T-helper 17 cell (primary cell): Measurements from ENCODE around the gene MAGT1. TPM values are rescaled to one million over a fixed set of nuclear protein-coding genes. Genes with fewer than 3 reads are reported as not detected.
"Not testable (repeated sequence)": the region's sequence is repeated elsewhere in the genome, so short reads cannot be mapped to it uniquely, and the experiment has no call there.

Experiments
- ATAC-seq: fragments of 150-1000 bp; cut with Tn5 transposase; 2 replicates; pipeline ENCODE4 v1.10.0; 2021; ENCODE audit warnings: mild to moderate bottlenecking, moderate library complexity
- DNase-seq, 3 donors: peaks; one replicate each; pipeline versions ENCODE4 v3.0.0 to v3.0.0-alpha.2; 2020 to 2021
- H3K9me3 ChIP-seq: one replicate; pipeline ENCODE4 v1.7.0; 2013; ENCODE audit warnings: low read length, mild to moderate bottlenecking; ENCODE audit not compliant: control insufficient read depth, poor library complexity, severe bottlenecking
- H3K27ac Mint-ChIP-seq: one replicate; pipeline ENCODE4 v1.8.0; 2022; ENCODE audit warnings: mild to moderate bottlenecking, moderate library complexity, mixed read lengths
- H3K27me3 Mint-ChIP-seq: one replicate; pipeline ENCODE4 v1.8.0; 2022; ENCODE audit warnings: mixed read lengths
- H3K36me3 Mint-ChIP-seq: one replicate; pipeline ENCODE4 v1.8.0; 2022; ENCODE audit warnings: low read depth, mixed read lengths
- H3K4me1 Mint-ChIP-seq: one replicate; pipeline ENCODE4 v1.8.0; 2022; ENCODE audit warnings: mild to moderate bottlenecking, mixed read lengths
- H3K4me3 Mint-ChIP-seq: one replicate; pipeline ENCODE4 v1.8.0; 2022; ENCODE audit warnings: mild to moderate bottlenecking, moderate library complexity, mixed read lengths
- total RNA-seq, 4 donors: library from RNA in 2 of 4; stranded (reverse) in 2 of 4; gene quantifications; one replicate each; pipeline ENCODE4 v1.2.3 and lab custom pipeline; 2022 to 2026

The MAGT1 gene
- total RNA-seq: 10 to 100 TPM; 36.5 to 38.6 TPM
- 77.9 to 95.0 reads per million in 2 donors for total RNA-seq (lab: John Stamatoyannopoulos, UW)

GRCh38 chrX:77894921-77895886, at the start of gene MAGT1:
Gene MAGT1 (minus strand): TSS chrX:77895435. CDS start chrX:77895410, 25 bp downstream.
- H3K27ac Mint-ChIP-seq: peak within 1 kb of the TSS; percentile 98
- peak within 1 kb of the TSS; percentile 96 for H3K4me3 Mint-ChIP-seq
- no peaks in the 10 kb centered on the region for H3K27me3 Mint-ChIP-seq
- H3K36me3 Mint-ChIP-seq: no peaks in the 10 kb centered on the region
- H3K9me3 ChIP-seq: no peaks in the 10 kb centered on the region
- peaks cover 6% of the 10 kb centered on the region for H3K4me1 Mint-ChIP-seq
- peak; percentile 72 to 85 (median 76) for DNase-seq
- peak; percentile 89 for ATAC-seq

- not testable (repeated sequence) for H3K4me1 Mint-ChIP-seq, H3K27me3 Mint-ChIP-seq, H3K9me3 ChIP-seq, H3K36me3 Mint-ChIP-seq, H3K27ac Mint-ChIP-seq, H3K4me3 Mint-ChIP-seq, DNase-seq, ATAC-seq
These were observed 49.8 kb upstream of the MAGT1 start for GRCh38 chrX:77945031-77945430.

- ATAC-seq (no peak), DNase-seq (no peak)
- H3K4me3 Mint-ChIP-seq: no peak overlapping the region
- no peaks in the 10 kb centered on the region for H3K36me3 Mint-ChIP-seq
- no peaks in the 10 kb centered on the region for H3K9me3 ChIP-seq
- H3K4me1 Mint-ChIP-seq: peaks cover 3% of the 10 kb centered on the region
- H3K27ac Mint-ChIP-seq: no peak overlapping the region
- H3K27me3 Mint-ChIP-seq: no peaks in the 10 kb centered on the region
These were observed 42.9 kb upstream of the MAGT1 start for GRCh38 chrX:77938083-77938680.

- ATAC-seq (no peak), DNase-seq (no peak)
- H3K27me3 Mint-ChIP-seq: no peaks in the 10 kb centered on the region
- no peak overlapping the region for H3K4me3 Mint-ChIP-seq
- no peaks in the 10 kb centered on the region for H3K9me3 ChIP-seq
- H3K36me3 Mint-ChIP-seq: no peaks in the 10 kb centered on the region
- peaks cover 2% of the 10 kb centered on the region for H3K4me1 Mint-ChIP-seq
- no peak overlapping the region for H3K27ac Mint-ChIP-seq
These were observed 42.1 kb upstream of the MAGT1 start for GRCh38 chrX:77937291-77937690.

- no peaks in the 10 kb centered on the region for H3K27me3 Mint-ChIP-seq
- DNase-seq (no peak), ATAC-seq (no peak)
- H3K36me3 Mint-ChIP-seq: no peaks in the 10 kb centered on the region
- peak overlapping the region; percentile 37 for H3K27ac Mint-ChIP-seq
- H3K4me1 Mint-ChIP-seq: peaks cover 2% of the 10 kb centered on the region
- H3K4me3 Mint-ChIP-seq: no peak overlapping the region
- no peaks in the 10 kb centered on the region for H3K9me3 ChIP-seq
These were observed 41.1 kb upstream of the MAGT1 start for GRCh38 chrX:77936299-77936698.

GRCh38 chrX:77935886-77936285, 40.7 kb upstream of the MAGT1 start:
- H3K36me3 Mint-ChIP-seq: no peaks in the 10 kb centered on the region
- H3K4me3 Mint-ChIP-seq: no peak overlapping the region
- no peaks in the 10 kb centered on the region for H3K9me3 ChIP-seq
- ATAC-seq (no peak), DNase-seq (no peak)
- no peak overlapping the region for H3K27ac Mint-ChIP-seq
- no peaks in the 10 kb centered on the region for H3K27me3 Mint-ChIP-seq
- H3K4me1 Mint-ChIP-seq: peaks cover 2% of the 10 kb centered on the region

GRCh38 chrX:77930581-77930980, 35.3 kb upstream of the MAGT1 start:
- H3K27ac Mint-ChIP-seq: no peak overlapping the region
- peaks cover 2% of the 10 kb centered on the region for H3K36me3 Mint-ChIP-seq
- ATAC-seq: no peak
- DNase-seq: no peak
- H3K27me3 Mint-ChIP-seq: no peaks in the 10 kb centered on the region
- H3K9me3 ChIP-seq: no peaks in the 10 kb centered on the region
- no peaks in the 10 kb centered on the region for H3K4me1 Mint-ChIP-seq
- H3K4me3 Mint-ChIP-seq: no peak overlapping the region

- ATAC-seq (no peak), DNase-seq (no peak)
- Mint-ChIP-seq H3K27me3 (no peaks in the 10 kb centered on the region), H3K27ac (no peak overlapping the region), H3K36me3 (peaks cover 2% of the 10 kb centered on the region), H3K4me3 (no peak overlapping the region), H3K4me1 (peaks cover 5% of the 10 kb centered on the region)
- no peaks in the 10 kb centered on the region for H3K9me3 ChIP-seq
These were observed 30.5 kb upstream of the MAGT1 start for GRCh38 chrX:77925764-77926163.

GRCh38 chrX:77924320-77924859, 29.2 kb upstream of the MAGT1 start:
- DNase-seq: no peak
- Mint-ChIP-seq H3K27ac (no peak overlapping the region), H3K36me3 (peaks cover 2% of the 10 kb centered on the region), H3K4me3 (no peak overlapping the region), H3K27me3 (no peaks in the 10 kb centered on the region), H3K4me1 (peaks cover 5% of the 10 kb centered on the region)
- H3K9me3 ChIP-seq: no peaks in the 10 kb centered on the region
- ATAC-seq: no peak

GRCh38 chrX:77922787-77923186, 27.6 kb upstream of the MAGT1 start:
- Mint-ChIP-seq H3K27me3 (no peaks in the 10 kb centered on the region), H3K27ac (no peak overlapping the region), H3K4me1 (peaks cover 6% of the 10 kb centered on the region), H3K36me3 (no peaks in the 10 kb centered on the region), H3K4me3 (no peak overlapping the region)
- no peak for DNase-seq
- no peaks in the 10 kb centered on the region for H3K9me3 ChIP-seq
- ATAC-seq: no peak

GRCh38 chrX:77919370-77919769, 24.1 kb upstream of the MAGT1 start:
- H3K27me3 Mint-ChIP-seq, ATAC-seq, H3K9me3 ChIP-seq, DNase-seq, H3K4me3 Mint-ChIP-seq, H3K36me3 Mint-ChIP-seq, H3K27ac Mint-ChIP-seq: not testable (repeated sequence)
- H3K4me1 Mint-ChIP-seq: peaks cover 17% of the 10 kb centered on the region

- Mint-ChIP-seq H3K27ac (no peak overlapping the region), H3K36me3 (no peaks in the 10 kb centered on the region), H3K4me1 (peaks cover 19% of the 10 kb centered on the region), H3K27me3 (no peaks in the 10 kb centered on the region), H3K4me3 (no peak overlapping the region)
- DNase-seq: no peak
- H3K9me3 ChIP-seq: no peaks in the 10 kb centered on the region
- ATAC-seq: no peak
These were observed 23.3 kb upstream of the MAGT1 start for GRCh38 chrX:77918568-77918967.

- Mint-ChIP-seq H3K27ac (peak overlapping the region; percentile 88), H3K4me3 (peak overlapping the region; percentile 67), H3K27me3 (no peaks in the 10 kb centered on the region), H3K36me3 (no peaks in the 10 kb centered on the region), H3K4me1 (peaks cover 14% of the 10 kb centered on the region)
- ATAC-seq (peak; percentile 47), DNase-seq (no peak)
- no peaks in the 10 kb centered on the region for H3K9me3 ChIP-seq
These were observed 22.2 kb upstream of the MAGT1 start for GRCh38 chrX:77917294-77917933.
